NOMO-1 treated with DMSO at 0.1 percent for 48 hours (cell line): Measurements from ENCODE around the gene GAS2.

Experiments
- DNase-seq: peaks from one replicate; lab custom pipeline; 2025; ENCODE audit not compliant: unreplicated experiment; lab: John Stamatoyannopoulos, UW

GAS2 gene

GRCh38 chr11:22860241-22860640 lies 193.8 kb downstream of the GAS2 start, which contains the start of gene CCDC179:
Gene CCDC179, minus strand, starts transcription at chr11:22860474. Its CDS starts 53 bp downstream, at chr11:22860421.
- DNase-seq = no peak
